Measurements from ENCODE around the gene MAP3K12. TPM values are rescaled to one million over a fixed set of nuclear protein-coding genes. Genes with fewer than 3 reads are reported as not detected.

The MAP3K12 gene
- total and polyA plus RNA-seq, 11 donors, result 3.3 to 12.6 (median 4.4) TPM

GRCh38 chr12:53505555-53506449 is 6.5 kb upstream of the MAP3K12 start:
- DNase-seq (no peak), ATAC-seq (no peak)
- no peak overlapping the region for H3K4me3 ChIP-seq
- no peak for TF ChIP-seq CTCF (IDR thresholded peaks at IDR 0.05)
- H3K9me3 ChIP-seq, result no peaks in the 10 kb centered on the region
- peak overlapping the region in 1 of 12 donors; percentile 10 for H3K27ac ChIP-seq
- H3K4me1 ChIP-seq, result peaks cover 5 to 40% (median 27%) of the 10 kb centered on the region in 12 donors
- intact Hi-C loops (cut with DNase I), result loop anchor here in 9 of 10 donors (2.0 to 10.0 kb wide), 7 partner anchors 79 to 291 kb away; partner anchors contain the start of genes AAAS (in 6 of the 9) and AMHR2 (in 1 of the 9)
- peaks cover 0 to 49% (median 32%) of the 10 kb centered on the region in 9 donors for H3K36me3 ChIP-seq
- WGBS, 4 donors, result 83 to 90% (median 85%) methylated on average over 13 to 19 of the region's 19 CpGs
- H3K27me3 ChIP-seq, result no peaks in the 10 kb centered on the region

- Histone ChIP-seq H3K4me3 (no peak overlapping the region), H3K27me3 (no peaks in the 10 kb centered on the region), H3K27ac (peak overlapping the region in 1 of 12 donors; percentile 10), H3K9me3 (no peaks in the 10 kb centered on the region), H3K36me3 (peaks cover 0 to 42% (median 26%) of the 10 kb centered on the region in 9 donors), H3K4me1 (peaks cover 5 to 43% (median 30%) of the 10 kb centered on the region in 12 donors)
- DNase-seq (no peak), ATAC-seq (no peak)
- TF ChIP-seq POLR2A (IDR thresholded peaks at IDR 0.05) (no peak), CTCF (IDR thresholded peaks at IDR 0.05) (no peak)
- 79 to 90% (median 87%) methylated on average over 9 to 10 of the region's 10 CpGs for WGBS, 4 donors
- intact Hi-C loops (cut with DNase I), result loop anchor here in 9 of 10 donors (5.0 to 10.0 kb wide), 6 partner anchors 78 to 290 kb away; partner anchors contain the start of genes AAAS (in 6 of the 9) and AMHR2 (in 1 of the 9)
These were observed 5.8 kb upstream of the MAP3K12 start for GRCh38 chr12:53505086-53505485.

GRCh38 chr12:53504004-53504920 is 5.0 kb upstream of the MAP3K12 start:
- intact Hi-C loops (cut with DNase I), result loop anchor here in 8 of 10 donors (5.0 to 10.0 kb wide), 6 partner anchors 52 to 292 kb away; partner anchors contain the start of genes AAAS (in 6 of the 8) and PCBP2 (in 1 of the 8)
- no peak overlapping the region for H3K4me3 ChIP-seq
- no peaks in the 10 kb centered on the region for H3K9me3 ChIP-seq
- DNase-seq (no peak), ATAC-seq (no peak)
- peak overlapping the region in 2 of 12 donors; percentile 99 for H3K27ac ChIP-seq
- H3K27me3 ChIP-seq, result no peaks in the 10 kb centered on the region
- WGBS, 4 donors, result 79 to 84% (median 80%) methylated on average over 12 to 14 of the region's 14 CpGs
- peaks cover 5 to 48% (median 33%) of the 10 kb centered on the region in 12 donors for H3K4me1 ChIP-seq
- TF ChIP-seq POLR2A (IDR thresholded peaks at IDR 0.05) (no peak), CTCF (IDR thresholded peaks at IDR 0.05) (no peak)
- peaks cover 0 to 39% (median 26%) of the 10 kb centered on the region in 9 donors for H3K36me3 ChIP-seq

All from heart left ventricle (tissue), 16 donors.